HCT116 (cell line): ENCODE measurements around the gene VAV2. TPM values are rescaled to one million over a fixed set of nuclear protein-coding genes. Genes with fewer than 3 reads are reported as not detected.

ENCODE experiments used
- ATAC-seq: fragments of 200-7000 bp; cut with Tn5 transposase; 2 replicates; pipeline ENCODE4 v1.9.1; 2020; ENCODE audit warnings: mild to moderate bottlenecking, moderate library complexity
- BruUV-seq: library from RNA; stranded (reverse); fragments of 400-500 nt; replicated peaks from 2 replicates; lab custom pipeline; 2021; lab: Mats Ljungman, UMichigan
- CTCF ChIA-PET: fragments of 300-600 bp; sonication (Branson Sonifier 250); formaldehyde crosslinking; loops from one replicate; lab custom pipeline; 2021; ENCODE audit warnings: antibody characterized with exemption; lab: Charles Lee
- POLR2A ChIA-PET: fragments of 300-600, 350-600 bp; sonication (Branson Sonifier 250); formaldehyde crosslinking; loops from one replicate; lab custom pipeline; 2021; ENCODE audit warnings: antibody characterized with exemption; lab: Charles Lee
- RAD21 ChIA-PET, 2 experiments: fragments of 300-600 bp; sonication (Branson Sonifier 250); formaldehyde crosslinking; loops; one replicate each; lab custom pipeline; 2023; ENCODE audit warnings: low total read pairs in 2 of 2; ENCODE audit not compliant: uncharacterized antibody in 2 of 2, unreplicated experiment in 2 of 2, low non-redundant PET in 1 of 2; lab: Charles Lee
- DNase-seq: peaks from one replicate; pipeline ENCODE4 v3.0.0-alpha.2; 2010; ENCODE audit warnings: low read depth, low spot score
- H2AFZ ChIP-seq: fragments of 200-600 bp; shearing (Covaris generic), sonication (generic); 2 replicates; pipeline ENCODE4 v1.6.1; 2017; ENCODE audit warnings: low read depth, mixed run types, mixed read lengths, antibody characterized with exemption, low read length; ENCODE audit not compliant: poor library complexity, severe bottlenecking
- H3K27ac ChIP-seq: 2 replicates; pipeline ENCODE4 v1.5.1; 2012; ENCODE audit warnings: low read depth, low read length
- H3K27me3 ChIP-seq: fragments of 200-600 bp; sonication (generic); 2 replicates; pipeline ENCODE4 v1.6.1; 2016; ENCODE audit warnings: mixed run types, low read length, mixed read lengths; ENCODE audit not compliant: insufficient read depth
- H3K36me3 ChIP-seq, 2 experiments: fragments of 200-500 bp in 1 of 2; fragments of 200-600 bp in 1 of 2; sonication (Bioruptor generic) in 1 of 2; sonication (generic) in 1 of 2; 2 replicates each; pipeline versions ENCODE4 v1.5.1 to v1.6.1; 2014 to 2016; ENCODE audit warnings: low read length in 2 of 2, inconsistent platforms in 1 of 2, mixed read lengths in 1 of 2, mixed run types in 1 of 2; ENCODE audit not compliant: insufficient read depth in 2 of 2, control insufficient read depth in 1 of 2
- H3K4me1 ChIP-seq, 2 experiments: fragments of 200-600 bp in 1 of 2; sonication (generic) in 1 of 2; 2 replicates each; pipeline versions ENCODE4 v1.5.1 to v1.6.1; 2012 to 2017; ENCODE audit warnings: low read length in 2 of 2, inconsistent platforms in 1 of 2, mild to moderate bottlenecking in 1 of 2, mixed read lengths in 1 of 2, mixed run types in 1 of 2, moderate library complexity in 1 of 2; ENCODE audit not compliant: insufficient read depth in 2 of 2, control insufficient read depth in 1 of 2
- H3K4me2 ChIP-seq: fragments of 200-600 bp; sonication (generic); 2 replicates; pipeline ENCODE4 v1.6.1; 2017; ENCODE audit warnings: mixed run types, low read length, mixed read lengths
- H3K4me3 ChIP-seq, 2 experiments: fragments of 200-600 bp in 1 of 2; sonication (generic) in 1 of 2; replicated peaks in 1 of 2; 2 replicates each; pipeline ENCODE4 v1.5.1; 2011 to 2016; ENCODE audit warnings: low read length in 2 of 2, control low read depth in 1 of 2, low read depth in 1 of 2, mild to moderate bottlenecking in 1 of 2, mixed read lengths in 1 of 2, mixed run types in 1 of 2
- H3K79me2 ChIP-seq: fragments of 200-600 bp; sonication (generic); 2 replicates; pipeline ENCODE4 v1.6.1; 2017; ENCODE audit warnings: mild to moderate bottlenecking, mixed run types, low read length, moderate library complexity, mixed read lengths; ENCODE audit not compliant: insufficient read depth
- H3K9ac ChIP-seq: fragments of 200-600 bp; sonication (generic); 2 replicates; pipeline ENCODE4 v1.6.1; 2016; ENCODE audit warnings: low read length, mixed read lengths
- H3K9me2 ChIP-seq: fragments of 200-600 bp; sonication (generic), shearing (Covaris generic); 2 replicates; pipeline ENCODE4 v1.6.1; 2017; ENCODE audit warnings: mixed run types, mild to moderate bottlenecking, moderate library complexity; ENCODE audit not compliant: insufficient read depth
- H3K9me3 ChIP-seq, 2 experiments: fragments of 200-500 bp in 1 of 2; fragments of 200-600 bp in 1 of 2; sonication (Bioruptor generic) in 1 of 2; sonication (generic) in 1 of 2; 2 replicates each; pipeline ENCODE4 v1.6.1; 2014 to 2017; ENCODE audit warnings: low read length in 2 of 2, mixed read lengths in 2 of 2, inconsistent platforms in 1 of 2, low read depth in 1 of 2, mild to moderate bottlenecking in 1 of 2, mixed run types in 1 of 2, moderate library complexity in 1 of 2; ENCODE audit not compliant: control insufficient read depth in 1 of 2, insufficient read depth in 1 of 2
- H4K20me1 ChIP-seq: fragments of 200-600 bp; sonication (generic), shearing (Covaris generic); 2 replicates; pipeline ENCODE4 v1.6.1; 2017; ENCODE audit warnings: mixed run types, mild to moderate bottlenecking, moderate library complexity; ENCODE audit not compliant: insufficient read depth
- EGR1 ChIP-seq: IDR thresholded peaks from 2 replicates; pipeline ENCODE4 v1.6.1; 2012; ENCODE audit warnings: low read depth
- ELF1 ChIP-seq: IDR thresholded peaks from 2 replicates; pipeline ENCODE4 v1.6.1; 2012; ENCODE audit warnings: low read depth, borderline replicate concordance
- EZH2phosphoT487 ChIP-seq: fragments of 200-600 bp; IDR thresholded peaks from 2 replicates; pipeline ENCODE4 v1.6.1; 2018; ENCODE audit warnings: antibody characterized with exemption, borderline replicate concordance
- FOSL1 ChIP-seq: IDR thresholded peaks from 2 replicates; pipeline ENCODE4 v1.6.1; 2012; ENCODE audit warnings: low read depth
- JUND ChIP-seq: IDR thresholded peaks from 2 replicates; pipeline ENCODE4 v1.6.1; 2012
- MAX ChIP-seq: IDR thresholded peaks from 2 replicates; pipeline ENCODE4 v1.6.1; 2012
- POLR2A ChIP-seq: IDR thresholded peaks from 2 replicates; pipeline ENCODE4 v1.7.0; 2011; ENCODE audit warnings: borderline replicate concordance; ENCODE audit not compliant: insufficient read depth, insufficient read length; ENCODE audit errors: extremely low read depth
- RAD21 ChIP-seq: IDR thresholded peaks from 2 replicates; pipeline ENCODE4 v1.6.1; 2012; ENCODE audit warnings: low read depth, mild to moderate bottlenecking
- REST ChIP-seq: IDR thresholded peaks from 2 replicates; pipeline ENCODE4 v1.6.1; 2012; ENCODE audit warnings: low read depth
- SIN3A ChIP-seq: IDR thresholded peaks from 2 replicates; pipeline ENCODE4 v1.6.1; 2012; ENCODE audit warnings: low read depth
- SP1 ChIP-seq: IDR thresholded peaks from 2 replicates; pipeline ENCODE4 v1.6.1; 2012; ENCODE audit warnings: low read depth
- SRF ChIP-seq: IDR thresholded peaks from 2 replicates; pipeline ENCODE4 v1.6.1; 2012; ENCODE audit warnings: low read depth
- YY1 ChIP-seq: IDR thresholded peaks from 2 replicates; pipeline ENCODE4 v1.6.1; 2011; ENCODE audit warnings: low read length, low read depth, moderate library complexity, mild to moderate bottlenecking; ENCODE audit not compliant: insufficient replicate concordance; ENCODE audit errors: extremely low read depth
- ZBTB33 ChIP-seq: IDR thresholded peaks from 2 replicates; pipeline ENCODE4 v1.6.1; 2011; ENCODE audit warnings: mild to moderate bottlenecking, low read length, moderate library complexity; ENCODE audit not compliant: insufficient replicate concordance; ENCODE audit errors: extremely low read depth
- ZFX ChIP-seq: fragments of 450-650 bp; IDR thresholded peaks from 2 replicates; pipeline ENCODE4 v1.6.1; 2017
- ZNF274 ChIP-seq: fragments of 200-500 bp; sonication (Bioruptor generic); IDR thresholded peaks from 2 replicates; pipeline ENCODE4 v1.6.1; 2014; ENCODE audit warnings: mild to moderate bottlenecking, low read depth, low read length, inconsistent platforms
- intact Hi-C: fragments of 100-400 bp; cut with micrococcal nuclease; formaldehyde crosslinking; loops from 2 replicates; pipeline ENCODE4 v1.10.0; 2022
- total RNA-seq: library from RNA; stranded (reverse); gene quantifications from one replicate; pipeline ENCODE4 v1.2.1, GENCODE V29; 2021; ENCODE audit not compliant: unreplicated experiment

Gene VAV2
- total RNA-seq, 1 experiment from 2014 or later: 33.2 TPM

GRCh38 chr9:133850937-133851336 is 141.2 kb downstream of the VAV2 start:
- H2AFZ ChIP-seq: no peak overlapping the region
- ChIA-PET RAD21 (no interaction called here), POLR2A (no interaction called here), CTCF (no interaction called here)
- no peaks in the 10 kb centered on the region for H3K9me3 ChIP-seq
- no peaks in the 10 kb centered on the region for H3K9me2 ChIP-seq
- no TSS peak for BruUV-seq
- no peak overlapping the region for H3K9ac ChIP-seq
- intact Hi-C loops: no loop called here
- H3K27me3 ChIP-seq: no peaks in the 10 kb centered on the region
- H3K36me3 ChIP-seq: no peaks in the 10 kb centered on the region
- no peaks in the 10 kb centered on the region for H3K4me1 ChIP-seq
- no peak overlapping the region for H3K4me2 ChIP-seq
- no peaks in the 10 kb centered on the region for H4K20me1 ChIP-seq
- DNase-seq: no peak
- 0 out of 2 replicates have a peak, but pooled peaks cover 2% of the 10 kb centered on the region for H3K79me2 ChIP-seq
- TF ChIP-seq ELF1 (no peak), EZH2phosphoT487 (no peak), ZFX (no peak), FOSL1 (no peak), ZNF274 (no peak), POLR2A (no peak)
- no peak overlapping the region for H3K27ac ChIP-seq
- no peak overlapping the region for H3K4me3 ChIP-seq
- no peak for ATAC-seq

- ATAC-seq: no peak
- Histone ChIP-seq H3K27me3 (no peaks in the 10 kb centered on the region), H3K9me2 (no peaks in the 10 kb centered on the region), H3K9me3 (no peaks in the 10 kb centered on the region), H3K79me2 (no peaks in the 10 kb centered on the region), H3K9ac (no peak overlapping the region), H4K20me1 (no peaks in the 10 kb centered on the region), H3K27ac (no peak overlapping the region), H3K4me3 (no peak overlapping the region), H2AFZ (no peak overlapping the region), H3K4me2 (no peak overlapping the region), H3K4me1 (no peaks in the 10 kb centered on the region), H3K36me3 (no peaks in the 10 kb centered on the region)
- DNase-seq: no peak
- ChIA-PET CTCF (no interaction called here), RAD21 (no interaction called here), POLR2A (no interaction called here)
- TF ChIP-seq EGR1 (no peak), MAX (no peak), ZBTB33 (no peak), SIN3A (no peak), JUND (no peak), RAD21 (no peak), SRF (no peak), YY1 (no peak), ELF1 (no peak), REST (no peak), SP1 (no peak), EZH2phosphoT487 (no peak)
- BruUV-seq: no TSS peak
- intact Hi-C loops: no loop called here
Measured at GRCh38 chr9:133850161-133850560, 142.0 kb downstream of the VAV2 start.
